Suppressor macrophage (primary cell): ENCODE results near the gene FNDC11.
"Not testable (repeated sequence)": the region's sequence is repeated elsewhere in the genome, so short reads cannot be mapped to it uniquely, and the experiment has no call there.

Experiments
- DNase-seq, 4 experiments: peaks; one replicate each; pipeline ENCODE4 v3.0.0-alpha.2; 2020 to 2022

Gene FNDC11

DNA sequence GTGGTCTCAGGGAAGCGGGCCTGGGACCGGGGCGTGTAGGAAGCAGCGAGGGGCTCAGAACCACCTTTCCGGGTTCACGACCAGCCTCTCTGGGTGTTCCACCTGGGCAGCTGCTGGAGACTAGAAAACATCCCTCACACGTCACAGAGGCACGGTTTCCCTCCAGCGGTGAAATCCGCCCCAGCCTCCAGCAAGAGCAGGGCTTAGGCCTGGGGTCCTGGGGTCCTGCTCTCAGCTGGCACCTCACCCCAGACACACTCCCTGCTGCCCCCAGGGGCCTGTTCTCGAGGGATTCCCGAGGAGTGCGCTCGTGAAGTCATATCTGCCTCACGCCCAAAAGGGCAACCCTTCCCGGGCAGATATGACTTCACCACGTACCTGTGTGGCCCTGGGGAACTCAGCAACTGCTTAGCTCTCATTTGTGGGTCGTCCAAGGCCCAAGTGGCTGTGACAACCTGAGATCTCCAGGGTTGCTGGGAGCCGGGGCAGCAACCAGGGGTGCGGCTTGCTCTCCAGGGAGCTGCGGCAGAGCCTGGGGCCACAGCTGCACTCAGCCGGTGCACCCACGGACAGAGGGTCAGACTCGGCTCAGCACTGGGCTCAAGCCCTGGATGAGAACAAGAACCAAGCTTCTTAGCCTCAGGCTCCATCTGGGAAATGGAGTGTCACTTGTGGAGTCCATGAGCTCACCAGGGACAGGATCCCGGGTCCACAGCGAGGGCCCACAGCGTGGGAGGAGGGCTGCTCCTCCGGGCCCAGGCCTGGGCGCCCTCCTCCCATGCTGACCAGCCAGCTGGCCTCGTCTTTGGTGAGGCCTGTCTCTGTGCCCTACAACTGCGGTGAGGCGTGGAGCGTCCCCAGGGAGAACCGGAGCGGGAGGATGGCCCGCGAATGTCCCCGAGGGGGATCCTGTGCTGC lies 661 bp downstream of the FNDC11 start:
- DNase-seq, result no peak

DNA sequence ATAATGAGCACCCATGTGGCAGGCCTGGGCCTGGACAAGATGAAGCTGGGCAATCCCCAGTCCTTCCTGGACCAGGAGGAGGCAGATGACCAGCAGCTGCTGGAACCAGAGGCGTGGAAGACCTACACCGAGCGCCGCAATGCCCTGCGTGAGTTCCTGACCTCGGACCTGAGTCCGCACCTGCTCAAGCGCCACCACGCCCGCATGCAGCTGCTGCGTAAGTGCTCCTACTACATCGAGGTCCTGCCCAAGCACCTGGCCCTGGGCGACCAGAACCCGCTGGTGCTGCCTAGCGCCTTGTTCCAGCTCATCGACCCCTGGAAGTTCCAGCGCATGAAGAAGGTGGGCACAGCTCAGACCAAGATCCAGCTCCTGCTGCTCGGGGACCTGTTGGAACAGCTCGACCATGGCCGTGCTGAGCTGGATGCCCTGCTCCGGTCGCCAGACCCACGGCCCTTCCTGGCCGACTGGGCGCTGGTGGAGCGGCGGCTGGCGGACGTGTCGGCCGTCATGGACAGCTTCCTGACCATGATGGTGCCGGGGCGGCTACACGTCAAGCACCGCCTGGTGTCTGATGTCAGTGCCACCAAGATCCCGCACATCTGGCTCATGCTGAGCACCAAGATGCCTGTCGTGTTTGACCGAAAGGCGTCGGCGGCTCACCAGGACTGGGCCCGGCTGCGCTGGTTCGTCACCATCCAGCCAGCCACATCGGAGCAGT lies 1.9 kb downstream of the FNDC11 start:
- DNase-seq, result no peak

DNA sequence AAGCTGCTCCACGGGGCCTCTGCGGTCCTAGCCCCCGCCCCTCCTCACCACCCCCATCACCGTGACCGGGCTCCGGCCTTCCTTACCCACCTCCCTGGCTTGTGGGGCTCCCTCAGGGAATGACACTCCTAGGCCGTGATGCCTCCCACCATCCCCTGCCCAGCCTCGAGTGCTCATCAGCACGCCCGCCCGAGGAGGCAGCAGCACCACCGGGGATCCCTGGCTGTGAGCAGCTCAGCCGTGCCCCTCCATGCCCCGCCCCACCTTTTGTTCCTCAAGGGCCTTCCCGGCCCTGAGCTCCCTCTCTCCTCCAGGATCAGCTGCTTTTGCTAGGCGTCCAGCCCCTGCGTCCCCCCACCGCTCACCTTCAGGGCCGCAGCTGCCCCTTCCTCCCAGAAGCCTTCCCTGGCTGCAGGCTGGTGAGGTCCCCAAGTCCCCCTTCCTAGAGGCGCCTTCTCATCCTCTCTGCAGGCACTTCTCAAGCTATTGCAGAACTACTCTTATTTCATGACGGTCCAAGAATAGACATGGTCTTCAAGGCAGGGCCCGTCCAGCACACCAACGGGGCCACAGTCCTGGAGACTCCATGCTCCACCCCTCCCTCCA lies 3.0 kb downstream of the FNDC11 start:
- DNase-seq, result no peak

DNA sequence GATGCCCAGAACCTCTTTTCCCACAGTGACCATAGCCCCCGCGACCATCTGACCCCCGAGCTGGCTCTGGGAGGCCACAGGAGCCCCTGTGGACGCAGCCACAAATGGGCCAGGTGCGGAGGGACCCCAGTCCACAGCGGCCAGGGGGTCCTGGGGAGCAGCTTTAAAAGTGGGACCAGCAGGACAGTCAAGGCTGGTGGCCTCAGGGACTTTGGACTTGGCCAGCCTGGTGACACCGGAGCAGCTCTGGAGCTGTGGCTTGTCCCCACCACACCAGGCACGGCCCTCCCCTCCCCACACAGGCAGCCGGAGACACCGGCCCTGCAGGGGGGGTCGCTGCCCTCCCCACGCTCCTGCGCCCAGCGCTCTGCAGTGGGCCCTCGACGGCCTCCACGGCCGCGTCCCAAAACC lies 3.5 kb downstream of the FNDC11 start:
- no peak for DNase-seq

DNA sequence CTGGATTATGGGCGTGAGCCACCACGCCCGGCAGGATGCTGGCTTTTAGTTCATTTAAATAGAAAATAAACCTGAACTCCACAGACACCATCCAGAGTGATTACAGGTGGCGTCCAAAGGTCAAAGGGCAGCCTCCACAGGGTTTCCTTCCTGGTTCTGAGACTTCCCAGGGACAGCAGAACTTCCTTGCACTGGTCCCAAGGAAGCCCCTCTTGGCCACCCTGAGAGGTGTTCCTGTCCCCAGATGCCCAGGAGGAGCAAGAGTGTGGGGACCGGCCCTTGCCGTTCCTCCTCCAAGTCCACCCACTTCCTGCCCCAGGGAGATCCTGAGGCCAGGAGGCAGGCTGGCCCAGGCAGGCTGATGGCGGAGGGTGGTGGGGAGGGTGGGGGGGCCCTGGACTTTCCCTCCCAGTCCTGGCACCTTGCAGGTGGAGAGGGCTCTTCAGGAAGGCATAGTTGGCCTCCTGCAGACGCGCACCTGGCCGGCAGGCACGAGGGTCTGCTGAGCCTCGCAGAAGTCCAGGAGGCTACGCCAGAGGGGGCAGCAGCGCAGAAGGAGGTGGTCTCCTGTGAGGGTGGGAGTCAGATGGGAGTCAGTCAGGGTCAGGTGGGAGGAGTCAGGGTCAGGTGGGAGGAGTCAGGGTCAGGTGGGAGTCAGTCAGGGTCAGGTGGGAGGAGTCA lies 5.0 kb downstream of the FNDC11 start:
- no peak for DNase-seq

DNA sequence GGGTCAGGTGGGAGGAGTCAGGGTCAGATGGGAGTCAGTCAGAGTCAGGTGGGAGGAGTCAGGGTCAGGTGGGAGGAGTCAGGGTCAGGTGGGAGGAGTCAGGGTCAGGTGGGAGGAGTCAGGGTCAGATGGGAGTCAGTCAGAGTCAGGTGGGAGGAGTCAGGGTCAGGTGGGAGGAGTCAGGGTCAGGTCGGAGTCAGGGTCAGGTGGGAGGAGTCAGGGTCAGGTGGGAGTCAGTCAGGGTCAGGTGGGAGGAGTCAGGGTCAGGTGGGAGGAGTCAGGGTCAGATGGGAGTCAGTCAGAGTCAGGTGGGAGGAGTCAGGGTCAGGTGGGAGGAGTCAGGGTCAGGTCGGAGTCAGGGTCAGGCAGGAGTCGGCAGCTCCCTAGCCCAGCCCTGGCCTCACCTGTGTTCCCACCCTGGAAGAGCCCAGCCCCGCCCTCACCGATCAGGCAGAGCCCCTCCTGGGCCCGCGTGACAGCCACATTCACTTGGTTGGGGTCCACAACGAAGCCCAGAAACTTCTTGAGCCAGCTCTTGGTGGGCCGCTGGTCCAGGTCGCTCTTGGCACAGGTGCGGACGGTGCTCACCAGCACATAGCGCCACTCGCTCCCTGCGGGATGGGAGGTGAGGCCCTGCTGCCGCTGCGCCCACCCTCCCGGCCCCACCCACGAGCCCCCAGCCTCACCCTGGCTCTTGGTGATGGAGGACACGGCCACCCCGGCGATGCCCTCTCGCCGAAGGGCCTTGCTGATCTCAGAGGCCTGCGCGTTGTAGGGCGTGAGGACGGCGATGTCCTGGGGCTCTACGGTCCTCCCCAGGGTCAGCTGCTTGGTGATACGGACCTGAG lies 5.8 kb downstream of the FNDC11 start:
- DNase-seq, result not testable (repeated sequence)

DNA sequence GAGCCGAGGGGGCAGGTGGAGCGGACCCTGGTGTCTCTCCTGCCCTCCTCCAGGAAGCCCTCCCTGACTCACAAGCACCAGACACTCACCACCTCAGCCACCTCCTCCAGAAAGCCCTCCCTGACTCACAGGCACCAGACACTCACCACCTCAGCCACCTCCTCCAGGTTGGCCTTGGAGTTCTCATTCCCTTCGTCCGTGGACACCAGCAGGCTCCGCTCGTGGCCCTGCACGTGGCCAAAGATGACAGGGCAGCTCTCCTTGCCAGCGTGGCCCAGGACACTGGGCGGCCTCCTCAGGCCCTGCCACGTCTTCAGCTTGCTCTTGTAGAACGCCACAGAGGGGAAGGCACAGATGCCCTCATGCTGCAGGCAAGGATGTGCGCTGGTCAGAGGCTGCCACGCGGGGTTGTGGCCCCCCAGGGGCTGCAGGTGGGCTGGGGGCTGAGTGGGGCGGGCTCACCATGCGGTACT lies 6.4 kb downstream of the FNDC11 start:
- no peak for DNase-seq

DNA sequence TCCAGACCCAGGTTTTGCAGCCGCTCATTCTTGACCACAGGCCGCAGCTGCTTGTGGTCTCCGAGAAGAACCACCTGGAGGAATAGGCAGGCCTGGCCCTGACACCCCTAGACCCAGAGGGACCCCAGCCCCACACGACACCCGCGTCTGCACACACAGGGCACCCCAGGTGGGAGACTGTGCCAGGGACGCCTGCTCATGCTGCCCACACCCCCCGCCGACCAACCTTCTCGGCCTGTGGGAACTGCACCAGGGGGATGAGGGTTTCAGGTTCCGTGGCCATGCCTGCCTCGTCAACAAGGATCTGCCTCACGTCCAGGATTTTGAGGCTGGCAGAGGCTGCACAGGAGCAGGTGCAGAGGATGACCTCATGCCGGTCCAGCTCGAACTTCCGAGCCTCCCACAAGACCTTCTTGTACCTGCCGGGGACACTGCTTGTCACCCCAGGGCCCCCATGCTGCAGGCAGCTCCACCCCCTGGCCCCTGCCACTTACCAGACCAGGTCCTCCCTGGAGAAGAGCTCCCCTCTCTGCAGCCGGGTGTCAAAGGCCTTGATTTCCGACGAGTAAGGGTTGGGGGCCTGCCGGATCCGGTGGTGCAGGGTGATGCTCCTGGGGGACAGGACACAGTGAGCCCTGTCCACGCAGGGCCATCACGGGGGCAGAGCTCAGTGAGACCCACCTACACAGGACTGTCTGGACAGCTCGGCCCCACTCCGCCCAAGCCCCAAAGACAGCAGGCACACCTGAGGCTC lies 7.1 kb downstream of the FNDC11 start:
- no peak for DNase-seq

DNA sequence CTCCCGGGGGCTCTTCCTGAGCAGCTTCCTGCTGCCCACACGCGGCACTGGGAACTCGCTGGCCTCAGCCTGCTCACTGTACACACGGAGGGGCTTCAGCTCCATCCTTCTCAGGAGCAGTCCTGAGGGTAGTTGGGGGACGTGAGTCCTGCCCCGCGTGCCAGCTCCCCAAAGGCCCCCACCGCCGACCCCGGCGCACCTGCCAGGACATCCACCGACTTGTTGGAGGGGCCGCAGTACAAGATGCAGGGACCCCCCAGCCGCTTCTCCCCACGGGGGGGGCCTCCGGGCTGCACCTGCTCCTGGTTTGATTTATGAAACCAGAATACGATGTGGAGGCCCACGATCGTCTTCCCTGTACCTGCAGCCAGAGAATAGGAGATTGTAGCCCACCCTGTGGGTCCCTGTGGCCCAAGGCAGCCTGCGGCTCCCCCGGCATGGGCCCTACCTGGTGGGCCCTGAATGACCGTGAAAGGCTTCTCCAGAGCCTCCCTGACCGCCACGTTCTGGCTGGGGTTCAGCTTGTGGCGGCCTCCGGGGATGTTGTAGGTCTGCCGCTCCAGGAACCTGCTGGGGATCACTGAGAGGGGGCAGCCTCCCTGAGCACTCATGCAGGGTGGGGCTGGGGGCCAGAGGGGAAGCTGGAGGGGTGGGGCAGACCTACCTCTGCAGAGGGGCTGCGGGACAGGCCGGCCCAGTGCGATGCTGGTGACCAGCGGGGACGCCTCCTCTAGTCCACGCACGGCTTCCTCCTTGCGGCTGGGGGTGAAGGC lies 7.9 kb downstream of the FNDC11 start:
- DNase-seq, result no peak

DNA sequence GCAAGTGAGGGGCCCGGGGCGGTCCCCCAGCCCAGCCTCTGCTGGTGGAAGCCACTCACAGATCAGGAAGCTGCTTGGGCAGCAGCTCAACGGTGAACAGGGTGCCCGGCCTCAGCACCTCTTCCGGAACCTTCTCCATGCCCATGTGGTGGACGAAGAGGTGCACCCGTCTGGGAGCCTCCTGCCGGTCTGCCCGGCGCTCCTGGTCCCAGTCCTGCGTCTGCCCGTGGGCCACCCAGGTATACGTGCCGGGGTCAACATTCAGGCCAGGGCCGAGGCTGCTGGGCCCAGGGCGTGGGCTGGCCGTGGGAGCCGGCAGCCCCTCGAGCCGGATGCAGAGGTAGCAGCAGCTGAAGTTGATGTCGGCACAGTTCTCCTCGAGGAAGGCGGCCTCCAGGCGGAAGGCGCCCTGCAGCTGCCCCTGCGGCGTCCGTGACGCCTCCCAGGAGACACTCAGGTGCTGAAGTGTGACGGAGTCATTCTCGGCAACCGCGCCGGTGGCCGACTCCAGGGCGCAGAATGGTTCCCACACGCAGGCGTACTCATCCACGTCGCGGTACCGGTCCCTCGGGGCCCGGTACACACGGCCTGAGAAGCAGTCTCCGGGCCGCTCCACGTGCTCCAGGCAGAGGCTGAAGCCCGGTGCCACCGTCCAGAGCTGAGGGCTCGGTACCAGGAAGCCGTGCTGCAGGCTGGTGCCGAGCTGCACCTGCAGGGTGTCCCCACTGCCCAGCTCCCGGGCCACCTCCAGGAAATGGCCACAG lies 8.7 kb downstream of the FNDC11 start:
- no peak for DNase-seq

DNA sequence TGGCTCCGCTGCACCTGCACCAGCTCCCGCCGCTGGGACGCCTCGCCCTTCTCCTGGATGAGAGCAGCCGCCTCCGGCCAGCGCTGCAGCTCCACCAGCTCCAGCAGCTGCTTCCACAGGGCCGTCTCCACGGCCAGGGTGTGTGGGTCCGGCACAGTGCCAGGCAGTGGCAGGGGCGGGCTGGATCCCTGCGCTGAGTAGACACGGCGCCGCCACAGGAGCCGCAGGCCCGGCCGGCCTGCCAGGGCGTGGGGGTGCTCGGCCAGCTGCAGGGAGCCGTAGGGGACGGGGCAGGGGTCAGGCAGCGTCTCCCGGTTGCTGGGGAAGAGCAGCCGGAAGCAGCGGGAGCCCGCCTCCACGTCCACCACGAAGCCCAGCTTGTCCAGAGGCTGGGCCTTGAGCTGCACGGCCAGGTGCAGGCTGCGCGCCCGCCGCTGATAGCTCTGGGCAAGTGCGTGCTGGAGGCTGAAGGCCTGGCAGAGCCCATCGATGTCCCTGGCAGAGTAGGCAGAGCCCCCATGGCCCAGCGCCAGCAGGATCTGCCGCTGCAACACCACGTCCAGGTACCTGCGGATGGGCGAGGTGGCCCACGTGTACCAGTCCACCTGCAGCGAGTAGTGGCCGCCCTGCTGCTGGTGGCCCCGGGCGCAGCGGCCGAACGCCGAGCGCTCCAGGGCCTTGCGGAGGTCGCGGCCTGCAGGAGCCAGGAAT lies 9.4 kb downstream of the FNDC11 start:
- DNase-seq, result no peak

DNA sequence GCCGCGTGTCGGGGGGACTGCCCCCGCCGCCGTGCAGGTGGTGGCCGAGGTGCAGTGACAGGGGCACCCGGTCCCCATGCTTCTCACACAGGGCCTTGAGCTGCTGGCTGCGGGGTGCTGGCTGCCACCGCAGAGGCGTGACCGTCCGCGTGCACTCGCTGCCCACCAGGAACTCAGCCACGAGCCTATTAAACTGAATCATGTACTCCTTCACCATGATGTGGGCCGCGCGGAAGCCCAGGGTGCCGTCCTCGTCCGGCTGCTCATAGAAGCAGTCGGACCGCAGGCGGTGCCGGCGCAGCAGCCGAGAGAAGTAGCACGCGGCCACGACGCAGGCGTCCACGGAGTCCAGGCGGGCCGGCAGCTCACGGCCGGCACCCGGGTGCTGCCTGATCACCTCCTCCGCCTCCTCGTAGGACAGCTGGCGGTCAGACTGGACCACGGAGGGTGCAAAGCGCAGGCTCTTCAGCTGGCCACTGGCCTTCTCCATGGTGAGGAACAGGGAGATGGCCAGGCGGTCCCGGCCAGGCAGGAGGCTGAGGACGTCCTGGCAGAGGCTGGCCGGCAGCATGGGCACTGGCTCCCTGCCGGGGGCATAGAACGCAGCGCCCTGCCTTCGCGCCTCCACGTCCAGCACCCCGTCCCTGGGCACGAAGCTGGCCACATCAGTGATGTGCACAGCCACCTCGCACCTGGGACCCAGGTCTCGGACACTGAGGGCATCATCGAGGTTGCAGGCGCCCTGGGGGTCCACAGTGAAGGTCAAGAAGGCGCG lies 10.3 kb downstream of the FNDC11 start:
- DNase-seq, result no peak

DNA sequence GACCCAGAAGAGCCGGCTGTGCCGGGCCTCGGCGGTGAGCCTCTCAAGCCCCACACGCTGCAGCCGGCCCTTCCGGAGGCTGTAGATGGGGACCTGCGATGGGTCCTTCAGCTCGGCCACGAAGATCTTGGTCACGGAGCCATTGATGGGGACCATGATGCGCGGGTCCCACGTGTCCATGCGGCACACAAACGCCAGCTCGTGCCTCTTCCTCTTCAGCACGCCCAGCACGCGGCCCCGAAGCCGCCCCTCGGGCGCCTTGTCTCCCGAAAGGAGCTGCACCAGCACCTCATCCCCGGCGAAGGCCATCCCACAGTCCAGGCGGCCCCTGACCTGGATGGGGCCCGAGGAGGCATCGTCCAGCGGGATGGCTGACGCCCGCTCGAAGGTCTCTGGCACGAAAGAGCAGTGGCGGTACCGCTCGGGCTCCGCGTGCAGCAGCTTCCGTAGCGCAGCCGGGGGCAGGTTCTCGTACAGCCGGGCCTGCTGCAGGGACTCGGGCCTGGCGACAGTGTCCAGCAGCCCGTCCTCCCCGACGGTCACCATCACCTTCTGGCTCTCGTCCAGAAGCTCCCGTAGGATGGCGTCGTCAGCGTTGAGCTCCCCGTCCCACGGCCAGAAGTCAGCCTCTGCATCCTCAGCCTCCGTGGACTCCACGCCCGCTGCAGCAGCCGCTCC lies 11.2 kb downstream of the FNDC11 start:
- DNase-seq, result no peak

DNA sequence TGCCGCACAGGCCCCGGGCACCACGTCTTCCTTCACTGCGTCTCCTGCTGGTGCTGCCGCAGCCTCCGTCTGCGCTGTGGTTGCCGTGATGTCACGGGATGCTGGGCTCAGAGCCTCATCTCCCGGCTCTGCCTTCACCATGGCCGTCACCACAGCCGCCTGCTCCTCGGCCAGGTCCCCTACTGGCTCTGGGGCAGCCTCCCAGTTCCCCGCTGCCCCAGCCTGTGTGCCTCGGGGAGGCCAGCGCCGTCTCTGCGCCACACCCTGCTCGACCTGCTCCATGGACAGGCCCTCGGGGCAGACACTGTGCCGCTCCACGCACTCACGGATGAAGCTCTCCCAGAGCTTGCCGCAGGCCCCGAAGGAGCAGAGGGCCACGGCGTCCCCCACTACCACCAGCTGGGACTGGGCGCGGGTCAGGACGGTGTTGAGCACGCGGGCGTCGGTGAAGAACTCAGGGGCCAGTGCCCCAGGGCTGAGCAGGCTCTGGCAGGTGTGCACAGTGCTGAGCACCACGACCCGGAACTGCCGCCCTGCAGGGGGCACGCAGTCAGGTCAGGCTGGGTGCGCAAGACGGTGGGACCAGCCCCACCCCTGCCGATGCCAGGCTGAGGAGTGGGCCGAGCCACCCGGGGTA lies 11.9 kb downstream of the FNDC11 start:
- DNase-seq, result no peak

DNA sequence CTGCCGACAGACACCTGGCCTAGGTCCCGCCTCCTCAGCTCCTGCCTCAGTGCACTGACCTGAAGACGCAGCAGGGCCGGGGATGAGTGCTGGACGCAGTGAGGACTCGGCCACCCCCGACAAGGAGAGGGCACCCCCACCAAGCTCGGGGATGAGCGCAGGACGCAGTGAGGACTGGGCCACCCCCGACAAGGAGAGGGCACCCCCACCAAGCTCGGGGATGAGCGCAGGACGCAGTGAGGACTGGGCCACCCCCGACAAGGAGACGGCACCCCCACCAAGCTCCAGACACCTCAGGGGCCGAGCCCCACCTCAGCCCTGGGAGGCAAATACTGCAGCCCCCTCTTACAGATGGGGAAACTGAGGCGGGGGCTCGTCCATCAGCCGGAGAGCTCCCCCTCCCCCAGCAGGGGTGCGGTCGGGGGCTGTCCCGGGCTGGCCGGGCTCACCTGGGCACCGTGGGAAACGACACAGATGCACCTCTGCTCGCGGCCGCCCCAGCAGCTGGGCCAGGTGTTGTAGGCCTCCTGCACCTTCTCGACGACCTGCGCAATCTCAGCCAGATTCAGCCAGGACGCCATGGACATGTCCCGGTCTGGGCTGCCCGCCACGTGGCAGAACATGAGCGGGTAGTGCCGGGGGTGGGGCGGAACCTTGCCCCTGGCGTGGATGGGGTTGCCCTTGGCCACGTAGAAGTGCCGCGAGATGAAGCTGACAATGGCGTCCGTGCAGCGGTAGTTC lies 12.6 kb downstream of the FNDC11 start:
- DNase-seq, result no peak

DNA sequence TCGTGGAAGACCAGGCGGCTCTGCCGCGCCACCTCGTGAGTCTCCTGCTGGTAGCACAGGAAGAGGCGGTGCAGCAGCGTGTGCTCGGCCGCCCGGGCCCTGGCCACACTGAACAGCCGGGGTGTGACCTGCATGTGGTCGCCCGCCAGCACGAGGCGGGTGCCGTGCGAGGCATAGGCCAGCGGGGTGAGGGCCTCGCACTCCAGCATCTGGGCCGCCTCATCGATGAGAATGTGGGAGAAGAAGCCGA lies 13.1 kb downstream of the FNDC11 start:
- no peak for DNase-seq
